SHP77 (cell line): ENCODE measurements around the gene DMRTC2.
"Not testable (repeated sequence)": the region's sequence is repeated elsewhere in the genome, so short reads cannot be mapped to it uniquely, and the experiment has no call there.

Experiments used
- DNase-seq, 2 experiments: peaks; one replicate each; lab custom pipeline; 2025; lab: John Stamatoyannopoulos, UW

Gene DMRTC2

GRCh38 chr19:41871573-41872383 lies 26.9 kb downstream of the DMRTC2 start:
- DNase-seq, result no peak

DNA sequence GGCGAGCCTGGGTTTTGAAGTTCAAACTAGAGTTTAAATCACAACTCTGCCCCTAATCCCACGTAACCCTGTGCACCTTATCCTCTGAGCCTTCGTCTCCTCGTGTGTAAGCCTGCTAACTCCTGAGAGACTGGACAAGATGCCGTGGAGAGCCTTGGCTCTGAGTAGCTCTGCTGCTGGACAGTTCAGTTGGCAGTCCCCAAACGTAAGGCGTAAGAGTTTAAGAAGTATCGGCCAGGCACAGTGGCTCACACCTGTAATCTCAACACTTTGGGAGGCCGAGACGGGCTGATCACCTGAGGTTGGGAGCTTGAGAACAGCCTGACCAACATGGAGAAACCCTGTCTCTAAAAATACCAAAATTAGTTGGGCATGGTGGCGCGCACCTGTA lies 27.5 kb downstream of the DMRTC2 start:
- DNase-seq, result no peak

DNA sequence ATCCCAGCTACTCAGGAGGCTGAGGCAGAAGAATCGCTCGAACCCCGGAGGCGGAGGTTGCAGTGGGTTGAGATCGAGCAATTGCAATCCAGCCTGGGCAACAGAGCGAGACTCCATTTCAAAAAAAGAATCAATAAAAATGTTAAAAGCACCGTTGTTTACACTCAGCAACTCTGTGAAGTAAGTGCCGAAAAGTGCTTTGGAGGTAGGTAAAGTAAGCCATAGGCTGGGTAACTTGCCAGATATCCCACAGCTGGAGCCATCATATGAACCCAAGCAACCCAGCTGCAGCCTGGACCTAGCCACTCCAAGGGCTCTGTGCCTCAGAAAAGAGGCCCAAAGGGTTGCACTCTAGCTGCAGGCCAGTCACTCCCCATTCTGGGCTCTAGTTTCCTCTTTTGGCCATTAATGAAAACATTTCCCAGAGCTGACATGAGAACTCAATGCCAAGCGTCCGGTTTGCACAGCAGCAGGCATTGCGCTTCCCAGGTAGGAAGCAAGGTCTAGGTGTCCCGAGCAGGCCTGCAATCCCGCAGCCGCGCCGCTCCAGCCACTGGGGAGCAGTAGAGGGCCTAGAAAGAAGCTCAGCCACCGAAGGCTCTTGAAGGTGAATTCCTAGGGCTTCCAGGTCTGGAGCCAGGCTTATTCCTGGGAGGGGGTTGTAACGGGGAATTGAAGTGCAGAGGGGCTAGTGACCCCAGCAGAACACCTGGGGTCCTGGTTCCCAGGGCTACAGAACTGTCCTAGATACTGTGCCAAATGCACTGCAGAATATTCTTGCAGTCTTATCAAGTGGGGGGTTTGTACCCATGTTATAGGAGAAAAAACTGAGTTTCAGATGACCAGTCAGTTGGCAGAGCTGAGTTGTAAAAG lies 28.2 kb downstream of the DMRTC2 start:
- peak; percentile 48 to 68 for DNase-seq

GRCh38 chr19:41875973-41876372 lies 31.1 kb downstream of the DMRTC2 start:
- not testable (repeated sequence) for DNase-seq

- DNase-seq, result no peak
These were observed 32.3 kb downstream of the DMRTC2 start, which contains the start of gene CD79A for GRCh38 chr19:41876847-41877832. TSS of gene CD79A (plus strand) at chr19:41877279. CDS start at chr19:41877305, 26 bp downstream.

GRCh38 chr19:41877916-41878905 lies 33.4 kb downstream of the DMRTC2 start:
- DNase-seq, result no peak

DNA sequence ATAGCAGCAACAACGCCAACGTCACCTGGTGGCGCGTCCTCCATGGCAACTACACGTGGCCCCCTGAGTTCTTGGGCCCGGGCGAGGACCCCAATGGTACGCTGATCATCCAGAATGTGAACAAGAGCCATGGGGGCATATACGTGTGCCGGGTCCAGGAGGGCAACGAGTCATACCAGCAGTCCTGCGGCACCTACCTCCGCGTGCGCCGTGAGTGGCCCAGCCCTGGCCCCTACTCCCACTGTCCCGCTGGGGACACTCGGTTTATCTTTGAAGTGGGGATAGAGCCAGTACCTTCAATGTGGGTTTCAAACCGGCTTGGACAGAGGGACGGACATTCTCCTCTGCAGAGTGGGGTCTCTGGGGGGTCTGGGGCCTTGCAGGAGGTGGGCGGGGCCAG lies 34.2 kb downstream of the DMRTC2 start:
- no peak for DNase-seq

- DNase-seq, result no peak
These were observed 35.0 kb downstream of the DMRTC2 start for GRCh38 chr19:41879670-41880328.

GRCh38 chr19:41880329-41880708 lies 35.5 kb downstream of the DMRTC2 start:
- DNase-seq, result no peak

- DNase-seq, result peak in 1 of 2 experiments; percentile 22
These were observed 38.0 kb downstream of the DMRTC2 start, which contains the start of gene ARHGEF1 for GRCh38 chr19:41882568-41883462. TSS of gene ARHGEF1 (plus strand) at chr19:41883184. CDS start at chr19:41888083, 4,899 bp downstream.

- no peak for DNase-seq
These were observed 38.6 kb downstream of the DMRTC2 start for GRCh38 chr19:41883463-41883820.

- DNase-seq, result peak; percentile 92 to 96
These were observed 39.2 kb downstream of the DMRTC2 start for GRCh38 chr19:41883821-41884733.

DNA sequence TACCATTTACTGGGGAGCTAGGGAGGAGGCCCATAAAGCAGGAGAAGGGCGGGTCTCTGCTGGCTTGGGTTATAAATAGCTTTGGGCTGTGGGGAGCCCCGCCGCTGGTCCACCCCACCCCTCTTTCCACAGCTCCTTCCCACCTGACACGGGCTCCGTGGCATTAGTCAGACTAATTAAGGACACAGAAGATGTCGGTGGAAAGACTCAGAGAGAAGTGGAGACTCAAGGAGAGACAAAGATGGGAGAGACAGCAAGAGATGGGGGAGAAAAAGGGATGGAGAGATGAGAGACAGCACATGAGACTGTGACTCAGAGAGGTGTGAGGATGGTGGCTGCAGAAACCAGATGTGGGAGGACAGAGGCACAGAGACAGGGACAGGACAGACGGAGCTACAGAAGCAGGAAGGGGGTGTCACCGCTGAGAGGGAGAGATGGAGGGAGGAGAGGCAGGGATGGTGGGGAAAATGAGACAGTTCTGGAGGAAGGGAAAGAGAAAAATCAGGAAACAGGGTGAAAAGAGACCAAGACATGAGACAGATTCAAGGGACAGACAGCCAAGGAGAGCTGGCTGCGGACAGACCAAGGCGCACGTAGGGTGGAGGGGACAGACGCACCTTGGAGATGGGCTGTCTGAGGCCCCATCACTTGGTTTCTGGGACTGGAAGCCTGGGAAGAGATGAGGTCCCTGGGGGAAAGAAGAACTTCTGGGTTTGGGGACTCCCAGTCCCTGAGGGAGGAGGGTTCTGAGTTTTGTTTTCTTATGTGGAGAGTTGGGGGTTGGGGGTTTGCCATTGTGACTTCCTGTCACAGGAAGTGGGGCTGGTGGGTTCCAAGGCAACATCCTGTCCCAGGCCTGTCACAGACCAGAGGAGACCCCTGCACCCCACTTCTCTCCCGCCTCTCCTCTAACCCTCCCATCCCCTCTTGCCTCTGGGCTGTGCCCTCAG lies 42.2 kb downstream of the DMRTC2 start:
- DNase-seq, result no peak

GRCh38 chr19:41887711-41888382 lies 43.0 kb downstream of the DMRTC2 start:
- DNase-seq, result no peak

DNA sequence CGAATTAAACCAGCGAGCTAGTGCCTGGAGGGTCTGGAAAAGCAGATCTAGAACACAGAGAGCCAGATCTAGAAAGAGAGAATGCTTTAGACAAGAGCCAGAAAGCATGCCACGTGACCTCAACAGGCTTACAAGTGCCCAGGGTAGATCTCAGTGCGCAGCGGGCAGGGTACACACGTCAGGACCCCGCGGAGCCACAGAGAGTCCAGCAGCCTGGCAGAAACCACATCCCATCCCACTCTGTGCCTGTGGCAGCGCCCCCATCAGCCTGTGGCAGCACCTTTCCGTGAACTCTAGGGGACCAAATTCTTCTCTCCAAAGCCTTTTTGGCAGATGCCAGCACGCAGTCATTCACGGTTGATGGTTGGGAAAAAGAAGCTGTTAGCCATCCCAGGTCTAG lies 44.1 kb downstream of the DMRTC2 start:
- no peak for DNase-seq

- no peak for DNase-seq
These were observed 45.1 kb downstream of the DMRTC2 start for GRCh38 chr19:41889896-41890295.
